RKO (cell line): ENCODE data around the gene INO80B.
A peak's percentile ranks its signal among the peaks of the same experiment; 100 is the strongest.
"Not testable (repeated sequence)": the region's sequence is repeated elsewhere in the genome, so short reads cannot be mapped to it uniquely, and the experiment has no call there.

ENCODE experiments used
- DNase-seq: peaks from one replicate; pipeline ENCODE4 v3.0.0-alpha.2; 2016; ENCODE audit warnings: low spot score

Gene INO80B

DNA sequence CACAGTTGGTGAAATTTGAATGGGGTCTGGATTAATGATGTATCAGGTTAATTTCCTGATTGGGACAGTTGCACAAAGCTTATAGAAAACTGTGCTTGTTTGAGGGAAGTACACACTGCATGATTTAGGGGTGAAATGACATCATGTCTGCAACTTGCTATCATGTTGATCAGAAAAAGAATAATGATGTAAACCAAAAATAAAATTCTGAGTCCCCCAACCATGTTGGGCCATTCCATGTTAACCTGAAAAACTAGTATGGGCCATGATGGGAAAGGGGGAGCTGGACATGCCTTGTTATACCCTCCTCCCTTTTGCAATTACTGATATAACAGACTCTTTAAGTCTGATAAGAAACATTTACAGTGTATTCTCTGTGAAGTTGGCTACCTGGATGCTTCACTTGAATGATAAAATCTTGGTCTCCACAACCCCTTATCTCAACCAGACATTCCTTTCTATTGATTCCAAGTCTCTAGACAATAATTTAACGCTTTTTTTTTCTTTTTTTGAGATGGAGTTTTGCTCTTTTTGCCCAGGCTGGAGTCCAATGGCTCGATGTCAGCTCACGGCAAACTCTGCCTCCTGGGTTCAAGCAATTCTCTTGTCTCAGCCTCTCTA is 4.2 kb upstream of the INO80B start:
- no peak for DNase-seq

DNA sequence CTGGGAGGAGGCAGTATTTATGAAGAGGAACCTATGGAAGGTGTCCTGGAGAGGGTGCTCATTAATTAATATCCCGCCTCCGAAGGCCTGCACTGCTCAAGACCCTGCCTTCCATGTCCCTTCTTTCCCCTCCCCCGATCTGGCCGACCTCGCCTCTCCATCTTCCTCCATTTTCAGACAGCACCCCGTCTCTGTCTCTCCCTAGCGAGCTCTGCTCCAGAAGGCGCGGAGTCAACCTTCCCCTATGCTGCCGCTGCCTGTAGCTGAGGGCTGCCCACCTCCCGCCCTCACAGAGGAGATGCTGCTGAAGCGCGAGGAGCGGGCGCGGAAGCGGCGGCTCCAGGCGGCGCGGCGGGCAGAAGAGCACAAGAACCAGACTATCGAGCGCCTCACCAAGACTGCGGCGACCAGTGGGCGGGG is 2.3 kb downstream of the INO80B start:
- no peak for DNase-seq

DNA sequence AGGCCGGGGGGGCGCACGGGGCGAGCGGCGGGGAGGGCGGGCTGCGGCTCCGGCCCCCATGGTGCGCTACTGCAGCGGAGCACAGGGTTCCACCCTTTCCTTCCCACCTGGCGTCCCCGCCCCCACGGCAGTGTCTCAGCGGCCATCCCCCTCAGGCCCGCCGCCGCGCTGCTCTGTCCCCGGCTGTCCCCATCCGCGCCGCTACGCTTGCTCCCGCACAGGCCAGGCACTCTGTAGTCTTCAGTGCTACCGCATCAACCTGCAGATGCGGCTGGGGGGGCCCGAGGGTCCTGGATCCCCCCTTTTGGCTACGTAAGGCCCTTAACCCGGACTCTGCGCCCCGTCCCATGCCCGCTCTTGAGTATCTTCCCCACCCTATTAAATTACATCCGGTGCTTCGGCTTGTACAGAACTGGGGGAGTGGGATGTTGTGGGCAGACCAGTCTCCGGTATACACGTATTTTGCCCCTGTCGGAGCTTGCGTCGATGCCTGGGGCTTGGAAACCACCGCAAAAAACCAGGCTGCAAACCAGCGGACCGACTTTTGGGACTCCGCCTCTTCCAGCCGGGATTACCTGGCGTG is 2.8 kb downstream of the INO80B start:
- DNase-seq, result peak; percentile 70

DNA sequence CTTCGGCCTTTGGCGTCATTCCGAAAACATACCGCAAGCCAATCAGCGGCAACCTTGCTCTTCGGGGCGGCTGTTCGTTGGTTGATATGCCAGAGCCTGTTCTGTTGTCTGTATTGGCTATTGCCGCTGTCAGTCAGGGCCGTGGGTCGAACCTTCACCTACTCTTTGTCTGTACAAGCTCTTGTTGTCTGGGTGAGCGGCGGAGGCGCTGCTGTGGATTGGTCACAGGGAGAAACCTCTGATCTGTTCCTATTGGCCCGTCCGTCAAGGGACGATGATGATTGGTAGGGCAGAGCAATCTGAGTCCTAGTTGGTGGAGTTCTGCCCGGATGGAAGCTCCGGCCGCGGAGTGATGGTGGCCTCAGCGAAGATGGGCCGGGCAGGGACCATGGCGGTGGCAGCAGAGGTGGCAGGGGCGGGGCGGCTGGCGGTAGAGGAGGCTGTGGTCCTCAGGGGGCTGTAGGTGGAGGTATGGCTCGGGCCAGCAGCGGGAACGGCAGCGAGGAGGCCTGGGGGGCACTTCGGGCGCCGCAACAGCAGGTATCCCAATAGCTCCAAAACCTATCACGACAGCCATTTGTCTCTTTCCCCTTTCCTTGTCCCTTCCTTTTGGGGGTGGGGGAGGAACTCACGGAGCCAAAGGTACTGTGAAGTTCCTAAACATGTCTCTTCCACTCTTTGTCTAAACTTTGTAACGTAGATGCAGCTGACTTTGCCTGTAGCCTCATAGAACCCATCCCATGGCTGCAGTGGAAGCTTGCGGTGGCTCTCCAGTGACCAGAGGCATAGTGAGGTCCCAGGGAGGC is 3.4 kb downstream of the INO80B start, which contains the start of gene WBP1:
TSS of gene WBP1 (plus strand) at position 307 of the 806 bp plus-strand sequence. CDS start at position 472, 165 bp downstream.
- DNase-seq, result peak; percentile 100

DNA sequence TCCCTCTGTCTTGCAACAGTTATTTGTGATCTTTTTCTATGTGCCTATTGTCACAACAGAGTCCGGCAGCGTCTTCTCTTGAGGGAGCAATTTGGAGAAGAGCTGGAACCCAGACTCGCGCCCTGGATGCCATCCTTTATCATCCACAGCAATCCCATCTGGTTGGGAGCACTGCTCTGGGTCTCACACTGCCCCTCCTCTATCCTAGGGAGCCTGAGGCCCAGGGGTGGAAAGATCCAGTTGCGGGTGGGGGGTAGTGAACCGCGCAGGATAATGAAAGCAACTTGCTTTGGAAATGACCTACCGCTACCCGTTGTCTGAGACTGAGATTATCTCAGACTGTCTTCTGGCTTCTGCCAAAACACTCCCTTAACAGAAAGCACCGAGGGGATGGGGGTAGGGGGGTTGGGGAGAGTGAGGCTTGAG is 4.1 kb downstream of the INO80B start:
- no peak for DNase-seq

DNA sequence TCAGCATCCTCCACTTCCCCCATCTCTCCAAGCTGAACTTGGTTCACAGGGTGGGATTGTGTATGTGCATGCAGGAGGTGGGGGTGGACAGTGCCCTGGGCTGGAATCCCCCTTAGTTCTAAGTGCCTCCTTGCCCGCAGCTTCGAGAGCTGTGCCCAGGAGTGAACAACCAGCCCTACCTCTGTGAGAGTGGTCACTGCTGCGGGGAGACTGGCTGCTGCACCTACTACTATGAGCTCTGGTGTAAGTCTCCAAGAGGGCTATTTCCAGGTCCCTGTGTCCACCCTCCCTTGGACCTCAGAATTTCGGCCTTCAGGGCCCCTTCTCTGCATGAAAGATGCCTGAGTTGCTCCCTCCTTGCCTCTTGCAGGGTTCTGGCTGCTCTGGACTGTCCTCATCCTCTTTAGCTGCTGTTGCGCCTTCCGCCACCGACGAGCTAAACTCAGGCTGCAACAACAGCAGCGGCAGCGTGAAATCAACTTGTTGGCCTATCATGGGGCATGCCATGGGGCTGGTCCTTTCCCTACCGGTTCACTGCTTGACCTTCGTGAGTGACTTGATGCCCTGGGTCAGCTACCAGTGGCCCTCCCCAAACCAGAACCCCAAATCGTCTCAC is 4.7 kb downstream of the INO80B start:
- DNase-seq, result not testable (repeated sequence)

DNA sequence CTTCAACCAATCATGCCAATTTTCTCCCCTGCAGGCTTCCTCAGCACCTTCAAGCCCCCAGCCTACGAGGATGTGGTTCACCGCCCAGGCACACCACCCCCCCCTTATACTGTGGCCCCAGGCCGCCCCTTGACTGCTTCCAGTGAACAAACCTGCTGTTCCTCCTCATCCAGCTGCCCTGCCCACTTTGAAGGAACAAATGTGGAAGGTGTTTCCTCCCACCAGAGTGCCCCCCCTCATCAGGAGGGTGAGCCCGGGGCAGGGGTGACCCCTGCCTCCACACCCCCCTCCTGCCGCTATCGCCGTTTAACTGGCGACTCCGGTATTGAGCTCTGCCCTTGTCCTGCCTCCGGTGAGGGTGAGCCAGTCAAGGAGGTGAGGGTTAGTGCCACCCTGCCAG is 5.3 kb downstream of the INO80B start:
- DNase-seq, result not testable (repeated sequence)

DNA sequence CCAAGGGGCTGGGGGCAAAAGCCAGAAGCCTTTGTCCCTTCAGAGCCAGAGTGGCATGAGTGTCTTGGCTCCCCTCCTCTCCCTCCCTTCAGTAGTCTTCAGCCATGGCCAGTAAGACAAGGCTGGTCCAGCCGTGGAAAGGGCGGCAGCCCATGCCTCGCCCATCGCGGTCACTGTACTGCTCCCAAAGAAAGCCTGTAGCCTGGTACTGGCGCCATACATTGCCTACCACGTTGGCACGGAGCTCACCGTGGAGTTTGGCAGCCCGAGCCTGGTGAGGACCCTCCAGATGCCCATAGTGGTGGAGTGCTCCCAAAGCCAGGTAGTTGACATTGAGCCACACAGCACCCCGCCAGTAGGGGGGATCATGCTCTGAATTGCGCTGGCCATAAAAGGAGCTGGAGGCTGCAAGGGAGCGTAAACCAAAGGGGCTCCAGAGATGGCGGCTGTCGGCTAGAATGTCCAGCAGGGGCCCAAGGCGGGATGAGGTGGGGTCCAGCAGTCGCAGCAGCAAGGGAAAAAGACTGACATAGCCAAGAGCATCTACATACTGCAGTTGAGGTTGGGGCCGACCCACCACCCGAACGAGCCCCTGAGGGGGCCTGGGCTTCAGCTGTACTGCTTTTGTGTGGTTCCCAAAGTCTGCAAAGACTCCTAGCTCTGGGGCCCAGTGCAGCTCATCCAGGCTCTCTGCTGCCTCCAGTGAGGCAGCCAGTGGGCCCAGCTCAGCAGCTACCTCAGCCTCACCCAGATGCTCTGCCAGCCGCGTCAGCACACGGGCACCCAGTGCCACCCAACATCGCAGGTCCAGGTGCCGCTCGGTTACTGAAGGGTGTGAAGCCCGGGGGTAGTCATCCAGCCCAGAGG is 6.5 kb downstream of the INO80B start:
- DNase-seq, result no peak

DNA sequence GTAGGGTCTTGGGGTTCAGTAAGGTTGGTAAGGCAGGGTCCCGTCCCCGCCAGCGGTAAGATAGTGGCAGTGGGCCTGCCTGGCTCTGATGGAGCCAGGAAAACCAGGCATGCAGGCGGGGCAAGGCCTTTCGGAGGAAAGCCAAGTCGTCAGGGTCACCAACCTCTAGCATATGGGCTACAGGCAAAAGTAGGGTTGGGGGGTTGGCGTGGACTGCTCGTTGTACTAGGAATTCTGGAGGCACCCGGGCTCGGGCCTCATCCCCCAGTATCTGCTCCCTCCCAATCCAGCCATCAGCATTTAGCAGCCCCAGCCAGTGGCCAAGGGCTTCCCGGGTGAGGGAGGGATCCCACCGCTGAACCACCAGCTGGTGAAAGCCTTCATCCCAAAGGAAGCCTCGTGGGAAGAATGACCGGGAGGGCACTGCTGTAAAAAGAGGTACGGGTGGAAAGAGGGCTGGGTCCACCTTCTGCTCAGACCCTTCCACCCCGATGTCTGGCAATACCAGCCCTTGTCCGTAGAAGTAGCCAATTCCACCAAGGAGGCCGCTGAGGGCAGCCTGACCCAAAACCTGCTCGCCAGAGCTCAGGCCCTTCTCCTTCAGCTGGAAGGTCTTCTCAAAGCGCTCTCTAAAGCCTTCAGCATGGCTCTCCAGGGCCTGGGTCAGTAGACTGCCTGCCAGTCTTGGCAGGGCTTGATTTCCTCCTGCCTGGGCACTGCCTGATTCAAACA is 7.3 kb downstream of the INO80B start:
- no peak for DNase-seq

DNA sequence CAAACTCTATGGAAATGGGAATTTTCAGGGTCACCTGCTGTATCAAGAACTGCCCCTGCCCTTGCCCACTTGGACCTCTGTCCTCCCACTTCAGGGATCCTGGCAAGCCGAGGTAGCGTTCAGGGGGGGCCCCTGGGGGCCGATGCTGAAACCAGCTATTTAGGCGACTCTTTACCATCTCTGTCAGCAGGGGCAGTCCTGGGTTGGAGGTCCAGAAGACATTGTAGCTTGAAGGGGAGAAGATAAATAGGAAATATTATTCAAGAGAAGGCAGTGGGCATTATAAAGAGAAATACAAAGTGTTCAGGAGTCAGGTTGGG is 7.9 kb downstream of the INO80B start:
- DNase-seq, result no peak

DNA sequence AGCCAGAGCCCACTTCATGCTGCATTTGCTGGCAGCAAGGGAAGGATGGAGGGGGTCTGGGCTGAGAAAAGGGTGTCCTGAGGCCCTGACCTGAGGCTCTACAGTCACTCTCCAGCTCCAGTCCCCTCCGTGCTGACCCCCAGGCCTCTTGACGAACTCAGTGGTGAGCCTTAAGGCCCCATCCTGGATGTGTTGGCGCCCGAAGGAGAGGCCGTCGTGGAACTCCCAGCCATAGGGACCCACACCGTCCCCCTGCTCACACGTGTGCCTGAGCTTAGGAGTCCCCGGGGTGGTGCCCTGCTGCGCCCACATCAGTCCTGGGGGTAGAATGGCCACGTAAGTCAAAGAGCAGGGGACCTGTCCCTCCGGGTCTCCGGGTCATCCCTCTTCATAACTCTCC is 9.5 kb downstream of the INO80B start:
- peak; percentile 40 for DNase-seq

DNA sequence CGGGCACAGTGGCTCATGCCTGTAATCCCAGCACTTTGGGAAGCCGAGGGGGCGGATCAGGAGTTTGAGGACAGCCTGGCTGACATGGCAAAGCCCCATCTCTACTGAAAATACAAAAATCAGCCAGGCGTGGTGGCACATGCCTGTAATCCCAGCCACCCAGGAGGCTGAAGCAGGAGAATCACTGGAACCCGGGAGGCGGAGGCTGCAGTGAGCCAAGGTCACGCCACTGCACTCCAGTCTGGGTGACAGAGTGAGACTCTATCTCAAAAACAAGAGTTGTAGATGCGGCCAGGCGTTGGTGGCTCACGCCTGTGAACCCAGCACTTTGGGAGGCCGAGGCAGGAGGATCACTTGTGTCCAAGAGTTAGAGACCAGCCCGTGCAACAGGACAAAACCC is 15.9 kb downstream of the INO80B start:
- DNase-seq, result not testable (repeated sequence)

DNA sequence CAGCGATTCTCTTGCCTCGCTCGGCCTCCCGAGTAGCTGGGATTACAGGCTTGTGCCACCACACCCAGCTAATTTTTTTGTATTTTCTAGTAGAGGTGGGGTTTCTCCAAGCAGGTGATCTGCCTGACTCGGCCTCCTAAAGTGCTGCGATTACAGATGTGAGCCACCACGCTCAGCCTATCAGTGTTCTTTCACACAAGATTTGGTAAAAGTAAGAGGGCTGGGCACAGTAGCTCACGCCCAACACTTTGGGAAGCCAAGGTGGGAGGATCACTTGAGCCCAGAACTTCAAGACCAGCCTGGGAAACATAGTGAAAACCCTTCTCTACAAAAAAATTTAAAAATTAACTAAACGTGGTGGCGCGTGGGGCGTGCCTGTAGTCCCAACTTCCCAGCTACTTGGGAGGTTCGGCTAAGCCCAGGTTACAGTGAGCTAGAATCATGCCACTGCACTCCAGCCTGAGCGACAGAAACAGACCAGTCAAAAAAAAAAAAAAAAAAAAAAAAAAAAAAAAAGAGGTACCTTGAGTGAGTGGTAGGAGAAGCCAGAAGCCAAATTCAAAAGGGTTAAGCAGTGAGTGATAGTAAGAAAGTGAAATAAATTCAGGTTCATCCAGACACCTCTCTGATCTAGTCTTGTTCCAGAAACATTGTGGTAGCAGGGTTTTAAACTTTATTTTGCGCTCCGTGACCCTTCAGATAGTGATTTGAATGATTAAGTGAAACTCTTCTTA is 16.6 kb downstream of the INO80B start:
- DNase-seq, result no peak

DNA sequence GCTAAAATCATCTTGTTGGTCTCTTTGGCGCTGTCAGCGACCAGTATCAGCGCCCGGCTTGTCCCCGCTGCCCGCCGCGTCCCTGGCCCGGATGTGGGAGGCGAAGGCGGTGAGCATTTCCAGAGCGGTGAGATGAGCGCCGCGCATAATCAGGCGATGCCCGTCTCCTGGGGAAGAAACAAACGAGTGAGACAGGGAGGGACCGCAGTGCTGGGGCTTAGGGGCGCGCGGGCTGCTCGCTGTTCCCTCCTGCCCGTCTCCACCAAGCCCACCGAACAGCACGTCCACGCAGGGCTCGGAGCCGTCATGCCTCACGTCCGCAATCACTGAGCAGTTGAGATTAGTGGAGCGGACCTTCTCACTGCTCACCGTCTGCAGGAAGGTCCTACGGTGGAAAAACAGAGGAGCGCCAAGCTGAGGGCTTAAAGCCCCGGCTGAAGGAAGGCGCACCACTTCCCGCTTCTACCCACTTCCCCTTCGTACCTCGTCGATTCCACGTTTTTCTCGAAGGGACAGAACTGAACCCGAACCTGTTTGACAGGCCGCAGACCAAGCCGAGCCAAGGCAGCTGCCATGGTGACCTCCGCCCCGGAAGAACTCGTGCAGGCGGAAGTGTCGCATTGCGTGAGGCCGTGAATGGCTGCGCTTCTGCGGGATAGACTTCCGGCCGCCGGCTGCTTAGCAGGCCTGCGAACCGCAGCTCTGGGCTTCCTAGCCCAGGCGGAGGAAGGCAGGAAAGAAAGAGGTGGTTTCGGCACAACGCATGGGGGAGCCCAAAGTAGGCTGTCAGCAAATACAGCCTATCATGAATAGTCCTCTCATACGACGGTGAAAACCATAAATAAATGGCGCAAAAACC is 17.4 kb downstream of the INO80B start, which contains the start of gene MRPL53:
TSS of gene MRPL53 (minus strand) at position 595 of the 859 bp plus-strand sequence. CDS start at position 575, 20 bp downstream.
- DNase-seq, result peak; percentile 93

DNA sequence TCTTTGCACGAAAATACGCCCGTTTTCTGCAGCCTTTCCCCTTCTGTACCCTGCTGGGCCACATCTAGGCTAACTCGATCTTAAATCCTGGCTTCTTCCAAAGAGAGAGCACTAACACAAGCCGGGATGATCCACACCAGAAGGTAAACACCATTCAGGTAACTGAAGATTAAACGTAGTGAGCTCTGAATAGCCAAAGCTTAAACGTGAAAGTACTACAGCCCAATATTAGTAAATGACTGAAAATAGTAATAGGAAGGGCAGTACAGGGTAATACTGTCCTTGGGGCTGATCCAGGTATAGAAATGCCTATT is 18.0 kb downstream of the INO80B start:
- DNase-seq, result no peak

DNA sequence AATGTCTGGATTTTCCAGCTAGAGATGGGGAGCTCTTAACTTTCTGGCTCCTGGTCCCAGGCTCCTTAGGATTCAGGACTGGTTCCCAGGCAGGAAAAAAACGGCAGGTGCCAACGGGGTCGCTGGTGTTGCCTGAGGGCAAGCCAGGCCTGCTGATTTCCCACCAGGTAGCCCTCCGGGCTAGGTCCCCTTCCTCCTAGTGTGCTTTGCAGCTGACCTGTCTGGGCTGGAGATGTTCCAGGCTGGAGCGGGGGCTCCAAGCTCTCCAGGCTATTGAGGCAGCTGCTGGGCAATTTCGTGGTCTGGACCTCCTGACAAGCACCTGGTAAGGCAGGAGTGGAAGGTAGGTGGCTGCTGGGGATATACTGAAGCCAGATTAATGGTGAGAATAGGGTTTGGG is 19.6 kb downstream of the INO80B start:
- DNase-seq, result no peak

DNA sequence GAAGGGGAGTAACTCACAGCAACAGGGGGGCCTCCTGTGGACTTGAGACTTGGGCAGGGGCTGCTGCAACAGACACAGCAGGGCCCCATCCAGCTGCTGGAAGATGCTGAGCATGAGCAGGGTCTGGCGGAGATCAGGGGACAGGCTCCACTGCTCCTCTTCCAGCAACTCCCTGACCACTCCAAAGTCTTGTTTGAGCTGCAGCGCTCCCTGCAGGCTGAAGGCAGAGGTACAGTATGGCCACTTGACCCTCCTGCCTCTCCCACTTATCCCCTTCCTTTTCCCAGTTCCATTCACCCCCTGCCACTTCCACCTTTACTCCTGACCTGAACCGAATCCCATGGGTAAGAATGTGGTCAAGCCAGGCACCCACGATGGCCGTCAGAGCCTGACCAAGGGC is 20.0 kb downstream of the INO80B start:
- DNase-seq, result no peak

DNA sequence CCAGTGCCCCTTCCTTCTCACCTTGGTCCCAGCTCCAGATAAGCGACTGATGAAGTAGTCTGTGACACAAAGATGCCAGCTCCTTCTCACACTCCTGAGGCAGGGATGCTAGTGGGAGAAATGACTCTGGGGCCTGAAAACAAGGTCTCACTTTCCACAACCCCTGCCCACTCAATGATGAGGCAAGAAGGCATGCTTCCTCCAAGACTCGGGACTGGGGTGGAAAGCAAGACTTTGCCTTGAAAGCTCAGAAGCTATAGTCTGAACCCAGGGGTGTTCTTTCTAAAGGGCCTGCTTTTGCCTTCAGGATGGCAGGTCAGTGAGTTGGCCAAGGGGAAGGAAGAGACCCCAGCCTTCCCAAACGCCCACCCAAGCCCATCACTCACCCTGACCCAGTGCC is 26.5 kb downstream of the INO80B start:
- DNase-seq, result no peak

DNA sequence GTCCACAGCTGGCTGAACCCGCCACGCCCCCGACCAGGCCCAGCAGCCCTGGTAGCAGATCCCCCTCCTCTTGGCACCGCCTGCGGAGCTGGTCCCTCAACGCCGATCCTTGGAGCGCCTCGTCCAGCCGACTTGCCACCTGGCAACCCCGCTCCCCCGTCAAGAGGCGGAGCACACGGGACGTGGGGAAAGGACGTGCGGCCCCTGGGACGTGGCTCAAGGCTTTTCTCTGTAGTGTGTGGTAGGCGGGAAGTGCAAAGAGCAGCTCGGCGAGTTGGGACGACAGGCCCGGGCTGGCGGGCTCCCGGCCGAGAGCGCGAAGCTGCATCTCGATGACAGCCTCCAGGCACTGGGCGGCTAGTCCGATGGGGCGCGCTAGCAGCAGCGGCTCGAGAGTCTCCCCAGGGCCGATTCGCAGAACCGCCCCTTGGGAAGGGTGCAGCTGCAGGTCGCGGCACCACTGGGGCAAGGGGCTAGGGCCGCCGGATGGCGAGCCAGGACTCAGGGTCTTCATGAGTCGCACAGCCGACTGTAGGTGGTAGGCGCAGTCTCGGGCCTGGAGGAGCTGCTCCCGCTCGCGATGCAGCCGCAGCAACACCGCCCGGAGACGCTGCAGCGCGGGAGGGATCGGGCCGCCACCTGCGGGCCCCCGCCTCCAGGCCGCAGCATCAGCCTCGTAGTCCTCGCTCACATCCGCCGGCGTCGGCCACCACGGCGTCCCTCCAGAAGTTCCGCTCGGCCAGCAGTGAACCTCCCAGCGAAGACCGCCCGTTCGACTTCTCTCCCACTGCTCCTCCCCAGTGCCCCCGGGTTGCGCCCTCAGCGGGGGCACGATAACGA is 27.3 kb downstream of the INO80B start:
- DNase-seq, result peak; percentile 59
